ENCODE data around the gene NR2F1-AS1. TPM values are rescaled to one million over a fixed set of nuclear protein-coding genes. Genes with fewer than 3 reads are reported as not detected.

Gene NR2F1-AS1
- total RNA-seq, 4 donors from 2014 or later, result 6.0 to 48.1 (median 14.4) TPM

GRCh38 chr5:93576994-93577853 lies 3.8 kb downstream of the NR2F1-AS1 start:
- no peak for ATAC-seq
- 61 to 64% methylated on average over 9 of the region's 9 CpGs for WGBS, 2 donors (ENCODE audit: low coverage in 1 of 2)
- Histone ChIP-seq H3K4me3 (no peak overlapping the region), H3K27me3 (peaks cover 8% of the 10 kb centered on the region), H3K9me3 (no peaks in the 10 kb centered on the region), H3K36me3 (no peaks in the 10 kb centered on the region), H3K4me1 (peaks cover 0 to 71% (median 12%) of the 10 kb centered on the region in 3 donors), H3K27ac (peak overlapping the region in 3 of 4 donors; percentile 81 to 91 (median 84))
- TF ChIP-seq CTCF (IDR thresholded peaks at IDR 0.05), result no peak

GRCh38 chr5:93575461-93576414 lies 5.3 kb downstream of the NR2F1-AS1 start:
- Histone ChIP-seq H3K4me1 (peaks cover 0 to 80% (median 12%) of the 10 kb centered on the region in 3 donors), H3K27me3 (peaks cover 13% of the 10 kb centered on the region), H3K27ac (peak overlapping the region in 2 of 4 donors; percentile 34 to 91), H3K36me3 (peaks cover 0 to 3% of the 10 kb centered on the region in 2 donors), H3K9me3 (no peaks in the 10 kb centered on the region), H3K4me3 (no peak overlapping the region)
- WGBS, 2 donors (ENCODE audit: low coverage in 1 of 2), result 64 to 75% methylated on average over 6 of the region's 6 CpGs
- TF ChIP-seq EP300 (IDR thresholded peaks at IDR 0.05) (no peak), CTCF (IDR thresholded peaks at IDR 0.05) (no peak), POLR2AphosphoS5 (IDR thresholded peaks at IDR 0.05) (no peak), POLR2A (IDR thresholded peaks at IDR 0.05) (no peak)
- no peak for ATAC-seq

GRCh38 chr5:93574491-93575305 lies 6.3 kb downstream of the NR2F1-AS1 start:
- WGBS, 2 donors (ENCODE audit: low coverage in 1 of 2), result 18 to 52% methylated on average over 3 to 12 of the region's 12 CpGs
- no peak for ATAC-seq
- H3K27me3 ChIP-seq, result peaks cover 15% of the 10 kb centered on the region
- H3K36me3 ChIP-seq, result peaks cover 0 to 6% of the 10 kb centered on the region in 2 donors
- H3K27ac ChIP-seq, result peak overlapping the region in 3 of 4 donors; percentile 34 to 91 (median 69)
- peaks cover 0 to 72% (median 12%) of the 10 kb centered on the region in 3 donors for H3K4me1 ChIP-seq
- no peaks in the 10 kb centered on the region for H3K9me3 ChIP-seq
- no peak overlapping the region for H3K4me3 ChIP-seq
- TF ChIP-seq POLR2A (IDR thresholded peaks at IDR 0.05) (no peak), CTCF (IDR thresholded peaks at IDR 0.05) (no peak), POLR2AphosphoS5 (IDR thresholded peaks at IDR 0.05) (no peak), EP300 (IDR thresholded peaks at IDR 0.05) (no peak)

GRCh38 chr5:93573354-93574351 lies 7.4 kb downstream of the NR2F1-AS1 start:
- peaks cover 0 to 62% (median 12%) of the 10 kb centered on the region in 3 donors for H3K4me1 ChIP-seq
- peaks cover 9% of the 10 kb centered on the region for H3K27me3 ChIP-seq

More at GRCh38 chr5:93573354-93574351, 7.4 kb downstream of the NR2F1-AS1 start:
- 63 to 84% methylated on average over 18 to 24 of the region's 32 CpGs for WGBS, 2 donors (ENCODE audit: low coverage in 1 of 2)
- ATAC-seq, result no peak
- no peaks in the 10 kb centered on the region for H3K9me3 ChIP-seq
- no peak for TF ChIP-seq EP300 (IDR thresholded peaks at IDR 0.05)
- TF ChIP-seq POLR2A (IDR thresholded peaks at IDR 0.05), result no peak
- TF ChIP-seq CTCF (IDR thresholded peaks at IDR 0.05), result no peak
- TF ChIP-seq POLR2AphosphoS5 (IDR thresholded peaks at IDR 0.05), result no peak
- H3K4me3 ChIP-seq, result no peak overlapping the region
- peaks cover 0 to 6% of the 10 kb centered on the region in 2 donors for H3K36me3 ChIP-seq
- H3K27ac ChIP-seq, result peak overlapping the region in 3 of 4 donors; percentile 54 to 91 (median 69)
